Measurements from ENCODE around the gene C20orf144.

DNA sequence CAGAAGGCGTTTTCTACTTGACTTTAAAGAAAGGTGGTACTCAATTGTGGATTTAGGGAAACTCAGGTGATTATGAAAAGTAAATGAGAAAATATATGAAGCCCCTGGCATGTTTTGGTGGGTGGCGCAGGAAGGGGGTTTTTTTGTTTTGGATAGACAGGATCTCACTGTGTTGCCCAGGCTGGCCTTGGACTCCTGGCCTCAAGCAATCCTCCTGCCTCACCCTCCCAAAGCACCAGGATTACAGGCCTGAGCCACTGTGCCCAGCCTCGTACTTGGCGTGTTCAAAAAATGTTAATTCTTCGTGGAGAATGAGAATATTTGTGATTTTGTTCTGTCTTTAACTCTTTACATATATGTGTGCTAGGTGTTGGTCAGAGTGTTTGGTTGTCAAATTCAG is 32.1 kb upstream of the C20orf144 start:
- TF ChIP-seq, protein P1, sequence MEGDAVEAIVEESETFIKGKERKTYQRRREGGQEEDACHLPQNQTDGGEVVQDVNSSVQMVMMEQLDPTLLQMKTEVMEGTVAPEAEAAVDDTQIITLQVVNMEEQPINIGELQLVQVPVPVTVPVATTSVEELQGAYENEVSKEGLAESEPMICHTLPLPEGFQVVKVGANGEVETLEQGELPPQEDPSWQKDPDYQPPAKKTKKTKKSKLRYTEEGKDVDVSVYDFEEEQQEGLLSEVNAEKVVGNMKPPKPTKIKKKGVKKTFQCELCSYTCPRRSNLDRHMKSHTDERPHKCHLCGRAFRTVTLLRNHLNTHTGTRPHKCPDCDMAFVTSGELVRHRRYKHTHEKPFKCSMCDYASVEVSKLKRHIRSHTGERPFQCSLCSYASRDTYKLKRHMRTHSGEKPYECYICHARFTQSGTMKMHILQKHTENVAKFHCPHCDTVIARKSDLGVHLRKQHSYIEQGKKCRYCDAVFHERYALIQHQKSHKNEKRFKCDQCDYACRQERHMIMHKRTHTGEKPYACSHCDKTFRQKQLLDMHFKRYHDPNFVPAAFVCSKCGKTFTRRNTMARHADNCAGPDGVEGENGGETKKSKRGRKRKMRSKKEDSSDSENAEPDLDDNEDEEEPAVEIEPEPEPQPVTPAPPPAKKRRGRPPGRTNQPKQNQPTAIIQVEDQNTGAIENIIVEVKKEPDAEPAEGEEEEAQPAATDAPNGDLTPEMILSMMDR (IDR thresholded peaks at IDR 0.05): no peak
- no peak for TF ChIP-seq POLR2A (IDR thresholded peaks at IDR 0.05)
